ENCODE data around the gene TLE4. TPM values are rescaled to one million over a fixed set of nuclear protein-coding genes. Genes with fewer than 3 reads are reported as not detected.

The TLE4 gene
- polyA plus RNA-seq, 1 of the 3 experiments (the other 2 are of a cell fraction) = 40.4 TPM

- TF ChIP-seq EZH2phosphoT487 (IDR thresholded peaks at IDR 0.05; ENCODE audit: borderline replicate concordance, low read depth) (no peak), RCOR1 (IDR thresholded peaks at IDR 0.05; ENCODE audit: low read length) (no peak), GATA2 (CRISPR knock-in tag; IDR thresholded peaks at IDR 0.05) (no peak), RXRA (IDR thresholded peaks at IDR 0.05; ENCODE audit: borderline replicate concordance, low read depth) (no peak), RFX5 (IDR thresholded peaks at IDR 0.05; ENCODE audit: low read length) (no peak)
- TF ChIP-seq, protein P1, sequence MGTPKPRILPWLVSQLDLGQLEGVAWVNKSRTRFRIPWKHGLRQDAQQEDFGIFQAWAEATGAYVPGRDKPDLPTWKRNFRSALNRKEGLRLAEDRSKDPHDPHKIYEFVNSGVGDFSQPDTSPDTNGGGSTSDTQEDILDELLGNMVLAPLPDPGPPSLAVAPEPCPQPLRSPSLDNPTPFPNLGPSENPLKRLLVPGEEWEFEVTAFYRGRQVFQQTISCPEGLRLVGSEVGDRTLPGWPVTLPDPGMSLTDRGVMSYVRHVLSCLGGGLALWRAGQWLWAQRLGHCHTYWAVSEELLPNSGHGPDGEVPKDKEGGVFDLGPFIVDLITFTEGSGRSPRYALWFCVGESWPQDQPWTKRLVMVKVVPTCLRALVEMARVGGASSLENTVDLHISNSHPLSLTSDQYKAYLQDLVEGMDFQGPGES (IDR thresholded peaks at IDR 0.05; ENCODE audit: low read depth, low read length) = no peak
Observed at GRCh38 chr9:79522793-79523192, 49.0 kb upstream of the TLE4 start (continued).

- no peak for DNase-seq
- TF ChIP-seq, protein P2, sequence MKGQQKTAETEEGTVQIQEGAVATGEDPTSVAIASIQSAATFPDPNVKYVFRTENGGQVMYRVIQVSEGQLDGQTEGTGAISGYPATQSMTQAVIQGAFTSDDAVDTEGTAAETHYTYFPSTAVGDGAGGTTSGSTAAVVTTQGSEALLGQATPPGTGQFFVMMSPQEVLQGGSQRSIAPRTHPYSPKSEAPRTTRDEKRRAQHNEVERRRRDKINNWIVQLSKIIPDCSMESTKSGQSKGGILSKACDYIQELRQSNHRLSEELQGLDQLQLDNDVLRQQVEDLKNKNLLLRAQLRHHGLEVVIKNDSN (IDR thresholded peaks at IDR 0.05; ENCODE audit: borderline replicate concordance, low read depth) = no peak
- no peak for TF ChIP-seq ELF1 (IDR thresholded peaks at IDR 0.05)
- TF ChIP-seq, protein P1 (IDR thresholded peaks at IDR 0.05; ENCODE audit: low read depth, low read length) = no peak
- no peaks in the 10 kb centered on the region for H3K9me2 ChIP-seq
Observed at GRCh38 chr9:79524266-79524665, 47.5 kb upstream of the TLE4 start.

DNA sequence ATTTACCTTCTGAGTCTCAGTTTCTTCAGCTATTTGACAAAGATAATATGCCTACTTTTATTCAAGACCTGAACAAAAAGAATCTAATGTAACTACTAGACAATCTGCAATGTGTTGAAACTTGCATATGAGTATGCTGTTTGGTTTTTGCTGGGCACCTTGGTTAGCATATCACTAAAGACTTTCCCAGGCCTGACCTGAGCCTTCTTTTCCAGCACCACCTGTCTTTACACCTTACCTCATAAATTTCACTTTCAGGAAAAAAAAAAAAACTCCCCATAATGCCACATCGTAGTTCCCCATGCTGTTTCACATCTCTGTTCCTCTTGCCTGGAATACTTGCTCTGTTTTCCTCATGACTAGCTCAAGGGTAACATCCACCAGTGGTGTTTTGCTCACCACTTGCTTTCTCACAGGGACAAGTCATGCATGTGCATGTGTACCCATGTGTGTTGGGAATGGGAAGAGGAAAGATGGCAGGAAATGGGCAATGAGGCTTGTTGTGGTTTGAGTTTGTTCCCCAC, 45.6 kb upstream of the TLE4 start:
- Histone ChIP-seq H3K4me1 (ENCODE audit: control insufficient read depth in 1 of 2, insufficient read depth in 2 of 2, low read depth in 1 of 2, low read length in 1 of 2) (no peaks in the 10 kb centered on the region), H2AFZ (ENCODE audit: low read depth) (no peak overlapping the region), H3K9me3 (no peaks in the 10 kb centered on the region), H4K20me1 (ENCODE audit: insufficient read depth) (no peaks in the 10 kb centered on the region), H3F3A (replicated peaks; ENCODE audit: insufficient read depth) (no peaks in the 10 kb centered on the region), H3K9ac (no peak overlapping the region), H3K36me3 (replicated peaks in 1 of 2; ENCODE audit: control insufficient read depth in 1 of 2, insufficient read depth in 2 of 2, low read length in 1 of 2) (no peaks in the 10 kb centered on the region), H3K4me2 (no peak overlapping the region), H3K27me3 (ENCODE audit: insufficient read depth) (no peaks in the 10 kb centered on the region), H3K27ac (ENCODE audit: low read depth in 2 of 2, low read length in 1 of 2) (no peak overlapping the region), H3K4me3 (ENCODE audit: low read depth in 2 of 2, low read length in 1 of 2) (no peak overlapping the region), H3K79me2 (ENCODE audit: insufficient read depth) (no peaks in the 10 kb centered on the region), H3K9me2 (no peaks in the 10 kb centered on the region)
- TF ChIP-seq GATA2 (CRISPR knock-in tag; IDR thresholded peaks at IDR 0.05) = no peak
- TF ChIP-seq TCF12 (IDR thresholded peaks at IDR 0.05) = no peak
- TF ChIP-seq, protein P3, sequence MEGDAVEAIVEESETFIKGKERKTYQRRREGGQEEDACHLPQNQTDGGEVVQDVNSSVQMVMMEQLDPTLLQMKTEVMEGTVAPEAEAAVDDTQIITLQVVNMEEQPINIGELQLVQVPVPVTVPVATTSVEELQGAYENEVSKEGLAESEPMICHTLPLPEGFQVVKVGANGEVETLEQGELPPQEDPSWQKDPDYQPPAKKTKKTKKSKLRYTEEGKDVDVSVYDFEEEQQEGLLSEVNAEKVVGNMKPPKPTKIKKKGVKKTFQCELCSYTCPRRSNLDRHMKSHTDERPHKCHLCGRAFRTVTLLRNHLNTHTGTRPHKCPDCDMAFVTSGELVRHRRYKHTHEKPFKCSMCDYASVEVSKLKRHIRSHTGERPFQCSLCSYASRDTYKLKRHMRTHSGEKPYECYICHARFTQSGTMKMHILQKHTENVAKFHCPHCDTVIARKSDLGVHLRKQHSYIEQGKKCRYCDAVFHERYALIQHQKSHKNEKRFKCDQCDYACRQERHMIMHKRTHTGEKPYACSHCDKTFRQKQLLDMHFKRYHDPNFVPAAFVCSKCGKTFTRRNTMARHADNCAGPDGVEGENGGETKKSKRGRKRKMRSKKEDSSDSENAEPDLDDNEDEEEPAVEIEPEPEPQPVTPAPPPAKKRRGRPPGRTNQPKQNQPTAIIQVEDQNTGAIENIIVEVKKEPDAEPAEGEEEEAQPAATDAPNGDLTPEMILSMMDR (IDR thresholded peaks at IDR 0.05) = no peak
- no peak for TF ChIP-seq TEAD4 (IDR thresholded peaks at IDR 0.05; ENCODE audit: borderline replicate concordance, insufficient read depth)
- ChIA-PET POLR2A (no interaction called here), CTCF (no interaction called here)
- 39% methylated on average over 1 of the region's 1 CpG for WGBS (ENCODE audit: low lambda C conversion rate)
- DNase-seq = no peak

More at GRCh38 chr9:79524266-79524665, 47.5 kb upstream of the TLE4 start:
- no peak overlapping the region for H2AFZ ChIP-seq (ENCODE audit: low read depth)
- H3F3A ChIP-seq (replicated peaks; ENCODE audit: insufficient read depth) = no peaks in the 10 kb centered on the region
- H3K27ac ChIP-seq (ENCODE audit: low read depth in 2 of 2, low read length in 1 of 2) = no peak overlapping the region
- no peaks in the 10 kb centered on the region for H3K79me2 ChIP-seq (ENCODE audit: insufficient read depth)
- no peak overlapping the region for H3K9ac ChIP-seq
- no peaks in the 10 kb centered on the region for H4K20me1 ChIP-seq (ENCODE audit: insufficient read depth)
- no peak overlapping the region for H3K4me3 ChIP-seq (ENCODE audit: low read depth in 2 of 2, low read length in 1 of 2)
- no peaks in the 10 kb centered on the region for H3K9me3 ChIP-seq
- no peaks in the 10 kb centered on the region for H3K27me3 ChIP-seq (ENCODE audit: insufficient read depth)
- ChIA-PET CTCF (no interaction called here), POLR2A (no interaction called here)
- H3K4me2 ChIP-seq = no peak overlapping the region
- no peaks in the 10 kb centered on the region for H3K4me1 ChIP-seq (ENCODE audit: control insufficient read depth in 1 of 2, insufficient read depth in 2 of 2, low read depth in 1 of 2, low read length in 1 of 2)
- H3K36me3 ChIP-seq (replicated peaks in 1 of 2; ENCODE audit: control insufficient read depth in 1 of 2, insufficient read depth in 2 of 2, low read length in 1 of 2) = no peaks in the 10 kb centered on the region

All from SK-N-SH (cell line).